SK-MEL-5 (cell line): ENCODE measurements around the gene SDK1. TPM values are rescaled to one million over a fixed set of nuclear protein-coding genes. Genes with fewer than 3 reads are reported as not detected.

Experiments
- DNase-seq: peaks from one replicate; pipeline ENCODE4 v3.0.0-alpha.2; 2016; ENCODE audit warnings: low read depth, low spot score
- in situ Hi-C: cut with HindIII; loops from 2 replicates; pipeline ENCODE4 v1.10.0; 2016; ENCODE audit warnings: low sequenced_read_pairs, high pct_unique_total_duplicates, low pct_unique_long_range_greater_than_20kb
- total RNA-seq: library from RNA; depleted of rRNA; stranded (reverse); fragments of >200 nt; shearing (Covaris generic); gene quantifications from 2 replicates; pipeline ENCODE4 v1.2.3, GENCODE V29; 2014

Gene SDK1
- total RNA-seq, 1 experiment from 2014 or later: 0.13 TPM

GRCh38 chr7:3807824-3808223 is 506.8 kb downstream of the SDK1 start:
- no peak for DNase-seq
- in situ Hi-C loops: no loop called here

- DNase-seq: no peak
- in situ Hi-C loops: no loop called here
Measured at GRCh38 chr7:3821488-3821887, 520.4 kb downstream of the SDK1 start.

DNA sequence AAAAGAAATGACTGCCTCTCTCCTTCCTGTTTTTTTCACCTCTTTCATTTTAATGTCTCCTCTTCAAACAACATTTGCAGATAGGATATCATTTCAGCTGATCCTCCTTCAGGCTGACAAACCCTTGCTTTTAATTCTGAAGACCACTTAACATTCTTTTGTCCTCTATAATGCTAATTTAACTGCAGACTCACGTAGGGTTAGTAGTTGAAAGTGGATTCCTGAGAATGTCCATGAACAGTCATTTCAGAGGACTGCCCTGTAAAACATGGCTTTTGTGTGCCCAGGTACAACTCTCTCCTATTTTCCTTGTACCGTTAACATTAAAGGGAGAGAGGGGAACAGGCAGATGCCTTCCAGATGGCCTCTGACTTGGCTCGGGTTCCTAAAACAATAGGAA is 524.4 kb downstream of the SDK1 start:
- in situ Hi-C loops: no loop called here
- no peak for DNase-seq

DNA sequence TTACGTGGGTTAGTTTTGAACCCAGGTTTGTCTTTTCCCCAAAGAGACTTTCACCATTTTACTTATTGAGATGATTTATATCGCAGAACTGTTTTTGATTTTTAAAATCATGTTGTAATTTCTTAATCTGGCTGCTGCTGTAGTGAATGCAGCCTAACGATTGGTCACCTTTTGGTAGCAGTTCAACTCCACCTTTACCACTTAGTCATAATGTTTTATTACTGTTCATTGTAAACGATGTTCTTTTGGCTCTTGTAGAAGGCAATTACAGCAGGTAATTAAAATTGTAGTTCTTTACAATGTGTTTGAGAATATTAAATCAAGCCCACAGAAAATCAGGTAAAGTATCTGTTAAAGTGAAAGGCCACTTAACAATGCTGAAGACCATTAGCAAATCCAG is 531.1 kb downstream of the SDK1 start:
- no peak for DNase-seq
- in situ Hi-C loops: no loop called here

- DNase-seq: no peak
- in situ Hi-C loops: no loop called here
Measured at GRCh38 chr7:3835109-3835508, 534.1 kb downstream of the SDK1 start.

GRCh38 chr7:3836855-3837254 is 535.8 kb downstream of the SDK1 start:
- DNase-seq: no peak
- in situ Hi-C loops: no loop called here

- peak; percentile 12 for DNase-seq
- in situ Hi-C loops: no loop called here
Measured at GRCh38 chr7:3844540-3845151, 543.6 kb downstream of the SDK1 start.

DNA sequence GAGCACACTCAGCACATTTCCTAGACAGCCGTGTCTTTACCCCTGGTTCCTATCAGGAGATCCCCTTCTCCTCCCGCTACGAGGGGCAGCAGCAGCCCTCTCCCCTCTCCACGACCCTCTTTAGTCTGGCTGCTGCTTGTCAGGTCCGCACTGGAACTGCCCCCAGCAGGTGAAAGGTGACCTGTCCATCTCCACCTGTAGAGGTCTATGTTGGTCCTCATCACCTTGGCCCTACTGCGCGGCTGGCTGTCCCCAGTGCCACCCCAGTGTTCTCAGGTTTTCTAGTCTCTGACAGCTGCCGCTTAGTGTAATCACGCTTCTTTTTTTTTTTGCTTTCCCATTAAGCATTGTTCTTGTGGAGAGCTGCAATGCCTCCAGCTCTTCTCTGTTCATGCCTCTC is 545.7 kb downstream of the SDK1 start:
- DNase-seq: no peak
- in situ Hi-C loops: no loop called here

DNA sequence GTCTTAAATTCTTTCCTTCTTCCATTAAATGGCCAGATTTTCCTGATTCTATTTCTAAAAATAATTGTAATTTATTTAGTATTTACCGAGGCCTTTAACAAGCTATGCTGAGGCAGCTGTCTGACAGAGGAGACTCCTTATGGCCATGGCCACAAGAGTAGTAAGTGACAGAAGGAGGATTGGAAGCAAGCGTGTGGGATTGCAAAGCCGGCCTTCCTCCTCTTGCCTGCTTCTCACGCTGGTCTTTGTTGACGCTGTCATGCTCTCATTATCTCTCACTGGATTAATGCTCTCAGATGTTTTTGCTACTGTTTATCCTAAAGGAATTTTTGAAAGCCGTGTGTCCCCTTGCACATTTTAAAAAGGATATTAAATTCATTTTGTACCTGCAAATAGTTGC is 546.3 kb downstream of the SDK1 start:
- in situ Hi-C loops: no loop called here
- DNase-seq: no peak

DNA sequence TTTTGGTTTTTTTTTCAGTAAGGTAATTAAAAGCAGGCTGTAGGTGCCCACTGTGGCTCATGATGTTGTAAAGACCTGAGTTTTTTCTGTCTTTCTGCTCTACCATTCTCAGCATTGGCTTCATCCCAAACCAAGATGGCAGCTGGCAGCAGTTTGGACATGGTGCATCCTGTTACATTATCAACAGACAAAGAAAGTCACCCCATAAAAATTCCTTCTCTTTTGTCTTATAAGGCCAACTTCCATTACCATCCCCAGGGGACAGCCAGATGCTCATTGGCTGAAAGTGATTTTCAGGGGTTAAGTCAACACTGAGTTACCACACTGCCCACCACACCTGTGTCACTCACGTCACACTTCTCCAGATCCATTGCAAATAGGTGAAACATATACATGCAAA is 558.4 kb downstream of the SDK1 start:
- DNase-seq: no peak

GRCh38 chr7:3860932-3861331 is 559.9 kb downstream of the SDK1 start:
- in situ Hi-C loops: no loop called here
- no peak for DNase-seq

More for the DNA sequence above, 558.4 kb downstream of the SDK1 start:
- in situ Hi-C loops: no loop called here

DNA sequence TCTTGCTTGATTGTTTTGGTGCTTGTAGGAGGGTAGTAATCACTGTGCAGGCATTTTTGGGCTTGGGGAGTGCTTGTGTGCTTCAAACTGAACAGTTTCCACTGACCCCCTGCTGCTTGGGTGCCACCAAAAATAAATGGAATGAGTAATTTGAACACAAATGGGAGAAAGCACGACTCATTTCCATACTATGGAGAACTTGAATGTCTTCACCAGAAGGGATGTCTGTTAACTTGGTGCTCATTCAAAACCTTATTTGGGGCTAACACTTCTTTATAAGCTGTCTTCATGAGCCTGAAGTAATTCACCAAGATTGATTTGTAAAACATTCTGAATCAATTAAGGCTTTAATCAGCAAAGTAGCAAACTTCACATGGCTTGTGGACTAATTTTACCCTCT is 560.3 kb downstream of the SDK1 start:
- in situ Hi-C loops: no loop called here
- DNase-seq: no peak

DNA sequence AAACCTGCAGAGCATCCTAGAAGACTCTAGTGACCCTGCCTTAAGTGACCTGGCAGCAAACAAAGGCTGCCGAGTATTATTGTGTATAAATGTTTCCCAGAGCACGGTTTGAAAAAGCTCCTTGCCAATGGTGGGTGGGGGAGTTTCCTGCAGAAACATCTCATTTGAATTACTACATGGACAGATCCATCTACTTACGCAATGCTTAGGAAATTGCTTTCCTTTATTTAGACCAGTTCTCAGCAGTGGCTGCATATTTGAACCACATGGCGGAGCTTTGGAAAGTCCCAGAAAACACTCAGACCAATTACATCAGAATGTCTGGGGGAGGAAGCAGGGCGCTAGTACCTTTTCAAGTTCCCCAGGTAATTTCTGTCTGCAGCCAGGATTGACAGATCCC is 560.9 kb downstream of the SDK1 start:
- no peak for DNase-seq
- in situ Hi-C loops: no loop called here

GRCh38 chr7:3862774-3863173 is 561.7 kb downstream of the SDK1 start:
- in situ Hi-C loops: no loop called here
- no peak for DNase-seq

DNA sequence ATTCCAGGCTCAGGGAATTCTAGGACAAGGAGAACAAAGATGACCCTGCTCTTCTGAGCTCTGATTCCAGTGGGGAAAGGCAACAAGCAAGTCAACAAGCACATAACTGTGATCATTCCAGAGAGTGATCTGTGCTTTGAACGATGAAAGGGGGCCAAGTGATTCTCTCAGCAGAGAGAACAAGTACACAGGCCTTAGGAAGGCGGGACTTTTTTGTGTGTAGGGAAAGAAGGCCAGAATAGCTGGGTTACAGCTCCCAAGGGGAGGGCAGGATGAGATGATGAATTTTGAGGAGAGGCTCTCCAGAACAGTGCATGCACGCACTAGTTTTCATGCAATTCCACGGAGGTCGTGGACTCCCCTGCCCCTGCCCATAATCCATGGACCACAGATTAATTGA is 565.2 kb downstream of the SDK1 start:
- in situ Hi-C loops: no loop called here

DNA sequence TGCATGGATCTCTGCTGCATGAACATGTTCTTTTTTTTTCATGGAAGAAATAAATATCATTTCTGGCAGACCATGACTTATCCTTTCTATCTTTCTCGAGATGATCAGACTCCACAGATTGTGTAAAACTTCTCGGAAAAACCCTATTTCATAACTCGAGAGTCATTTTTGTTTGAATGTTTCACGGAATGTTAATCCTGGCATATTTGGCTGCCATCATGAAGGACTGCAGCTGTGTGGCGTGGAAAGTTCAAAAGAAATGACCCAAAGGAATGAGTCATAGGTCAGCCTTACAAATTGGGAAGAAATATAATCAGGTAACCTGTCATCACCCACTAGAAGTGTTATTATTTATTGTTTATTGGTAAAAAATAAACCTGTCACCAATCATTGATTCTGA is 566.8 kb downstream of the SDK1 start:
- DNase-seq: no peak
- in situ Hi-C loops: no loop called here

More for the DNA sequence above, 565.2 kb downstream of the SDK1 start:
- DNase-seq: no peak

DNA sequence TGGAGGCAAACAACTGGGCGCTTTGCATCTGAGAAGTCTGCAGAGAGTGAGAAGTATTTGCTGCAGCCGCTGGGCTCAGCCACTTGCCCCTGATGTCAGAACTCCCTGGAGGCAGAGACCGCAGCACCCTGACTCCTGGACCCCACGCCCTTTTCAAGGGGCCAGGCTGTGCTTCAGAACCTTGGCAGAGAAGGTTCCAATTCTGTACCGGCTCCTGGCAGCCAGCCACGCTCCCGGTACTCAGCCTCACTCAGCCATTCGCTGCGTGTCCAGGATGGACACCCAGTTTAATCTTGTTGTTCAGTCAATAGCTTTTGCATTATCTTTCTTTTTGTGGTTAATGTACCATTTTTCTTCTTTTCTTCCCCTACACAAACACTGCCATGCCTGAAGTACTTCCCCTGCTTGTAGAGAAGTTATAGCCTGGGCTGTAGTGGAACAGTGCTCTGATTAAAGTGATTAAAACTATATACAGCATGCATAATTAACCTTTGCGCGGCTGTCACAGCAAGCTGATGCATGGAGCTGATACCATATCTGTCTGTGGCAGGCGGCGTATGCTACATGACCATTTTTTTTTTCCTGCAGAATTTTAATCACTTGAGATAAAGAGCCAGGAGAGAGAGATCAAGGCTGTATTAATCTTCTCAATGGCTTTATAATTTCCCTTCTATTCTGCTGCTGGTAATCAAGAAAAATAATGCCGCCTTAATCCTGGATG is 578.5 kb downstream of the SDK1 start:
- DNase-seq: no peak
- in situ Hi-C loops: no loop called here

DNA sequence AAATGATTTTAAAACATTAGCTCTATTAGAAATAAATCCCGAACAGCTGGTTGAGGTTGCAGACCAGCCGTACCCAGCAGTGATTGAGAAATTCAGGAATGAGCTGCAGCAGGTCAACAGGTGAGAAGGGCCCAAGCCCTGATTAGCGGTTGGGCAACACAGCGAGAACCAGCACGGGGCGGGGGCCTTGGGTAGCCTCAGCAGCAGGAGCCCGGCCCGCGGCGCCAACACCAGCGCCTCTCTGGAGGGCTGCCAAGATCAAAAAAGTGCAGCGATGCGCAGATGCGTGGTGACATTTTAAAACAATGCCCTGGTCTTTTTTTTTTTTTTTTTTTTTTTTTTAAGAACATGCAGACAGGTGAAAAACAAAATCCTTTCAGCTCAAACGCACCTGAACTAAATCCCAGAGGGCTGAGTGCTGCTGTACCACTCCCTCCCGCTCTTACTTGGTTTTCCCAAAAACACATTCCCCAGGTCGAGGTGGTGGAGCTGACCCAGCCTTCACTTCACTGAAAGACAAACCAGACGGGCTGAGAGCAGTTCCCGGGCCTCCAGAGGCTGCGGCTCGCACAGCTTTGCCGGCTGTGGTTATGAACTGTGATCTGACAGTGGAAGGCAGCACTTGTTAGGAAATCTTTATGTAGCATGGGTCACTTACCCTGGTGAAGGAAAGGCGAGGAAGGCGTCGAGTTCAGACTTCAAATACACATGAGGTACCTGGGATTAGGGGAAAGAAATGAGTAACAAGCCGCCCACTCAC is 579.4 kb downstream of the SDK1 start:
- DNase-seq: no peak
- in situ Hi-C loops: no loop called here

DNA sequence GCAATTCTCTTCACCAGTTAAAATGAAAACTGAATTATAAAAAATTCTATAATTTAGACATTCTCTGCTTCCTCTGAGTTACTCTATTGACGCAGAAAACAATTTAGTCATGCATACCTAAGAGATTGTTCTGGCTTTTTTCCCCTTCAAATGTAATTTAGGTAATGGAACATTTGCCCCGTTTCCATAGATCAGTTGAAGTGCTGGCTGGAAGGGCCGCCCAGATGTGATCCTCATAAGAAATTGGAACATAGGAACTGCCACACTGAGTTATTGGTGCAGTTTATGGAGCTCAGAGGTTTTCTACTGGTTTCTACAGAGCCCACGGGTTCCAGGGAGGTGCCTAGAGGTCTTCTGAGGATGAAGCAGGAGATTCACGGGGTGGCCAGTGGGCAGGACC is 581.7 kb downstream of the SDK1 start:
- DNase-seq: no peak
- in situ Hi-C loops: no loop called here
